H9 (cell line): ENCODE data around the gene OR4F15. TPM values are rescaled to one million over a fixed set of nuclear protein-coding genes. Genes with fewer than 3 reads are reported as not detected.
"Not testable (repeated sequence)": the region's sequence is repeated elsewhere in the genome, so short reads cannot be mapped to it uniquely, and the experiment has no call there.

Experiments
- DNase-seq: peaks from one replicate; pipeline ENCODE4 v3.0.0-alpha.2; 2017
- H2AFZ ChIP-seq: one replicate; pipeline ENCODE4 v1.6.1; 2013; ENCODE audit warnings: mild to moderate bottlenecking, low read length, control low read depth, moderate library complexity
- H2AK5ac ChIP-seq: 2 replicates; pipeline ENCODE4 v1.6.1; 2013; ENCODE audit warnings: low read length, control low read depth, mixed read lengths; ENCODE audit not compliant: insufficient read length
- H2BK120ac ChIP-seq: one replicate; pipeline ENCODE4 v1.6.1; 2013; ENCODE audit warnings: low read depth, mild to moderate bottlenecking, low read length, control low read depth, inconsistent platforms; ENCODE audit not compliant: poor library complexity, severe bottlenecking
- H2BK12ac ChIP-seq: 2 replicates; pipeline ENCODE4 v1.6.1; 2013; ENCODE audit warnings: low read length, control low read depth, mixed read lengths, low read depth; ENCODE audit not compliant: insufficient read length
- H2BK15ac ChIP-seq: 2 replicates; pipeline ENCODE4 v1.6.1; 2013; ENCODE audit warnings: low read depth, low read length, control low read depth
- H2BK20ac ChIP-seq: one replicate; pipeline ENCODE4 v1.6.1; 2013; ENCODE audit warnings: low read depth, mild to moderate bottlenecking, low read length, control low read depth, inconsistent platforms; ENCODE audit not compliant: poor library complexity, severe bottlenecking
- H2BK5ac ChIP-seq: 2 replicates; pipeline ENCODE4 v1.6.1; 2013; ENCODE audit warnings: low read length, control low read depth, mixed read lengths; ENCODE audit not compliant: insufficient read length
- H3K14ac ChIP-seq: 2 replicates; pipeline ENCODE4 v1.6.1; 2013; ENCODE audit warnings: low read length, control low read depth; ENCODE audit not compliant: insufficient read depth
- H3K18ac ChIP-seq: 2 replicates; pipeline ENCODE4 v1.6.1; 2013; ENCODE audit warnings: low read depth, mild to moderate bottlenecking, mixed read lengths, low read length, control low read depth; ENCODE audit not compliant: insufficient read length
- H3K23ac ChIP-seq: 2 replicates; pipeline ENCODE4 v1.6.1; 2013; ENCODE audit warnings: low read length, control low read depth, mixed read lengths, low read depth; ENCODE audit not compliant: insufficient read length
- H3K23me2 ChIP-seq: 2 replicates; pipeline ENCODE4 v1.6.1; 2013; ENCODE audit warnings: low read depth, mild to moderate bottlenecking, mixed read lengths, low read length, control low read depth; ENCODE audit not compliant: insufficient read length, poor library complexity, severe bottlenecking
- H3K27ac ChIP-seq: 2 replicates; pipeline ENCODE4 v1.5.1; 2013; ENCODE audit warnings: low read length, control low read depth, mixed read lengths, low read depth; ENCODE audit not compliant: insufficient read length
- H3K27me3 ChIP-seq: 2 replicates; pipeline ENCODE4 v1.6.1; 2013; ENCODE audit warnings: low read length, control low read depth, inconsistent platforms; ENCODE audit not compliant: insufficient read depth
- H3K4ac ChIP-seq: 2 replicates; pipeline ENCODE4 v1.6.1; 2013; ENCODE audit warnings: low read depth, mild to moderate bottlenecking, control low read depth, inconsistent platforms, low read length, moderate library complexity
- H3K4me1 ChIP-seq: 2 replicates; pipeline ENCODE4 v1.6.1; 2013; ENCODE audit warnings: low read length, control low read depth, inconsistent platforms; ENCODE audit not compliant: insufficient read depth
- H3K4me2 ChIP-seq: 2 replicates; pipeline ENCODE4 v1.6.1; 2013; ENCODE audit warnings: low read length, control low read depth, mixed read lengths; ENCODE audit not compliant: insufficient read length, insufficient read depth
- H3K56ac ChIP-seq: 2 replicates; pipeline ENCODE4 v1.6.1; 2013; ENCODE audit warnings: low read depth, mild to moderate bottlenecking, mixed read lengths, low read length, control low read depth; ENCODE audit not compliant: insufficient read length
- H3K79me1 ChIP-seq: 2 replicates; pipeline ENCODE4 v1.6.1; 2013; ENCODE audit warnings: low read depth, mild to moderate bottlenecking, moderate library complexity, low read length, control low read depth, inconsistent platforms; ENCODE audit not compliant: insufficient read depth, poor library complexity, severe bottlenecking
- H3K79me2 ChIP-seq: 2 replicates; pipeline ENCODE4 v1.6.1; 2013; ENCODE audit warnings: low read length, control low read depth, inconsistent platforms; ENCODE audit not compliant: insufficient read depth
- H3K9ac ChIP-seq: 2 replicates; pipeline ENCODE4 v1.6.1; 2013; ENCODE audit warnings: low read length, control low read depth, mixed read lengths; ENCODE audit not compliant: insufficient read length; ENCODE audit errors: extremely low read depth
- H3K9me3 ChIP-seq: one replicate; pipeline ENCODE4 v1.6.1; 2013; ENCODE audit warnings: low read depth, low read length, inconsistent platforms; ENCODE audit not compliant: control insufficient read depth
- H3T11ph ChIP-seq: one replicate; pipeline ENCODE4 v1.6.1; 2013; ENCODE audit warnings: mild to moderate bottlenecking, low read length, control low read depth, inconsistent platforms
- H4K20me1 ChIP-seq: one replicate; pipeline ENCODE4 v1.6.1; 2013; ENCODE audit not compliant: control insufficient read depth, insufficient read length, insufficient read depth
- H4K5ac ChIP-seq: 2 replicates; pipeline ENCODE4 v1.6.1; 2013; ENCODE audit warnings: low read depth, mild to moderate bottlenecking, mixed read lengths, low read length, control low read depth; ENCODE audit not compliant: insufficient read length
- H4K8ac ChIP-seq: replicated peaks from 2 replicates; pipeline ENCODE4 v1.6.1; 2013; ENCODE audit warnings: low read length, control low read depth, mixed read lengths, low read depth; ENCODE audit not compliant: insufficient read length
- H4K91ac ChIP-seq: 2 replicates; pipeline ENCODE4 v1.6.1; 2013; ENCODE audit warnings: low read depth, mild to moderate bottlenecking, moderate library complexity, mixed read lengths, low read length, control low read depth; ENCODE audit not compliant: insufficient read length
- H3K27ac Mint-ChIP-seq, 3 experiments: 2 replicates in 2 of 3; 3 replicates in 1 of 3; pipeline ENCODE4 v1.8.0; 2020 to 2021; ENCODE audit warnings: mixed read lengths in 3 of 3, mild to moderate bottlenecking in 1 of 3, moderate library complexity in 1 of 3
- H3K27me3 Mint-ChIP-seq: 2 replicates; pipeline ENCODE4 v1.8.0; 2021; ENCODE audit warnings: low read depth, mild to moderate bottlenecking, moderate library complexity, mixed read lengths
- H3K36me3 Mint-ChIP-seq, 3 experiments: 2 replicates in 2 of 3; 3 replicates in 1 of 3; pipeline ENCODE4 v1.8.0; 2020 to 2021; ENCODE audit warnings: low read depth in 3 of 3, mixed read lengths in 3 of 3; ENCODE audit not compliant: insufficient read depth in 1 of 3
- H3K4me1 Mint-ChIP-seq, 2 experiments: 2 replicates each; pipeline ENCODE4 v1.8.0; 2020; ENCODE audit warnings: mixed read lengths in 2 of 2
- H3K4me3 Mint-ChIP-seq, 2 experiments: 2 replicates in 1 of 2; 3 replicates in 1 of 2; pipeline ENCODE4 v1.8.0; 2020 to 2021; ENCODE audit warnings: mild to moderate bottlenecking in 2 of 2, mixed read lengths in 2 of 2, moderate library complexity in 1 of 2
- H3K9me3 Mint-ChIP-seq, 2 experiments: 2 replicates in 1 of 2; 3 replicates in 1 of 2; pipeline ENCODE4 v1.8.0; 2020; ENCODE audit warnings: mild to moderate bottlenecking in 2 of 2, mixed read lengths in 2 of 2, moderate library complexity in 1 of 2
- WGBS: extraction: QIAGEN DNeasy Blood & Tissue Kit; methylation state at CpG from one replicate; pipeline ENCODE4 v1.1.7; 2013; ENCODE audit warnings: missing lambda C conversion rate, low lambda C conversion rate, mixed read lengths; ENCODE audit not compliant: insufficient read length; ENCODE audit errors: extremely low coverage; 5-methylcytosine and 5-hydroxymethylcytosine counted together
- total RNA-seq: library from RNA; stranded (reverse); gene quantifications from 2 replicates; pipeline ENCODE4 v1.2.1, GENCODE V29; 2021
- TF ChIP-seq, protein P1 (sequence below): fragments of 200-600 bp; sonication (generic); conservative IDR thresholded peaks from 3 replicates; pipeline ENCODE4 v1.8.0; 2021; ENCODE audit warnings: antibody characterized with exemption, mild to moderate bottlenecking

Gene OR4F15
- total RNA-seq, 1 experiment from 2014 or later = not detected

DNA sequence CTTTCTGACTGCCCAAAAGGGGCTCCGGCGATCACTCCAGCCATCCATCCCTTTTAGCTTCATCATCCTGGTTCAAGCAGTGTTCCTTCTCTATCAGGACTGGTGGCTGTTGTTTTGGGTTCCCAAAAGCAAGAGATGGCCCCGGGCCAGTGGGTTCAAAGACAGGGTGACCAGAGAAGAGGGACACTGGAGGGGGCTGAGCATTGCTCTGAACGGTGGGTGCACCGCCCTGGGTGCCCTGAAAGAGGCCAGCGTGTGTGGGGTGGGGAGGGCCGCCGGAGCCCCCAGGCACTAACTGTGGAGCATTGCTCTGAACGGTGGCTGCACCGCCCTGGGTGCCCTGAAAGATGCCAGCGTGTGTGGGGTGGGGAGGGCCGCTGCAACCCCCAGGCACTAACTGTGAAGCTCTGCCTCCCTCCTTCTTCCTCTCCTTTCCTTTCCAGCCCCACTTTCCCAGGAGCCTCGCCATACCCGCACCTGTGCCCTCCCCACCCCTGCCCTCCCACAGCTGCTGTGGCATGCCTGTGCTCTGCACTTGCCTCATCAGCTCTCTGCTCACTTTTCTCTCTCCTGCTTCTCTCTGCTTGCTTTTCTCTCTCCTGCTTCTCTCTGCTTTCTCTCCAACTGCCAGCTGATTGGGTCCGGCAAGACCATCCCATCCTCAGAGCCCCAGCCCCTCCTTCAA, 46.1 kb upstream of the OR4F15 start:
- Histone ChIP-seq H3K23ac (no peak overlapping the region), H4K91ac (no peak overlapping the region), H3K4me2 (no peak overlapping the region), H2BK20ac (no peak overlapping the region), H3K56ac (no peak overlapping the region), H2BK120ac (no peak overlapping the region), H2AK5ac (no peak overlapping the region), H3T11ph (no peak overlapping the region), H3K23me2 (no peaks in the 10 kb centered on the region), H4K20me1 (no peaks in the 10 kb centered on the region), H3K18ac (no peak overlapping the region), H3K4me1 (no peaks in the 10 kb centered on the region), H2BK15ac (no peak overlapping the region), H3K14ac (no peak overlapping the region), H3K9me3 (no peaks in the 10 kb centered on the region), H4K5ac (no peak overlapping the region), H3K27ac (no peak overlapping the region), H3K79me2 (no peaks in the 10 kb centered on the region), H3K79me1 (no peaks in the 10 kb centered on the region), H3K27me3 (no peaks in the 10 kb centered on the region), H2BK5ac (no peak overlapping the region), H3K4ac (no peak overlapping the region), H3K9ac (no peak overlapping the region), H2BK12ac (no peak overlapping the region), H2AFZ (no peak overlapping the region), H4K8ac (no peak overlapping the region)
- Mint-ChIP-seq H3K36me3 (no peaks in the 10 kb centered on the region), H3K27ac (no peak overlapping the region), H3K27me3 (peaks cover 6% of the 10 kb centered on the region), H3K4me3 (no peak overlapping the region), H3K4me1 (no peaks in the 10 kb centered on the region), H3K9me3 (peaks cover 0 to 7% of the 10 kb centered on the region in 2 experiments; a peak in 4 of 5 replicates)
- no CpG with 5 or more reads among the region's 15 CpGs for WGBS
- no peak for DNase-seq
- TF ChIP-seq, protein P1, sequence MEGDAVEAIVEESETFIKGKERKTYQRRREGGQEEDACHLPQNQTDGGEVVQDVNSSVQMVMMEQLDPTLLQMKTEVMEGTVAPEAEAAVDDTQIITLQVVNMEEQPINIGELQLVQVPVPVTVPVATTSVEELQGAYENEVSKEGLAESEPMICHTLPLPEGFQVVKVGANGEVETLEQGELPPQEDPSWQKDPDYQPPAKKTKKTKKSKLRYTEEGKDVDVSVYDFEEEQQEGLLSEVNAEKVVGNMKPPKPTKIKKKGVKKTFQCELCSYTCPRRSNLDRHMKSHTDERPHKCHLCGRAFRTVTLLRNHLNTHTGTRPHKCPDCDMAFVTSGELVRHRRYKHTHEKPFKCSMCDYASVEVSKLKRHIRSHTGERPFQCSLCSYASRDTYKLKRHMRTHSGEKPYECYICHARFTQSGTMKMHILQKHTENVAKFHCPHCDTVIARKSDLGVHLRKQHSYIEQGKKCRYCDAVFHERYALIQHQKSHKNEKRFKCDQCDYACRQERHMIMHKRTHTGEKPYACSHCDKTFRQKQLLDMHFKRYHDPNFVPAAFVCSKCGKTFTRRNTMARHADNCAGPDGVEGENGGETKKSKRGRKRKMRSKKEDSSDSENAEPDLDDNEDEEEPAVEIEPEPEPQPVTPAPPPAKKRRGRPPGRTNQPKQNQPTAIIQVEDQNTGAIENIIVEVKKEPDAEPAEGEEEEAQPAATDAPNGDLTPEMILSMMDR = no peak

DNA sequence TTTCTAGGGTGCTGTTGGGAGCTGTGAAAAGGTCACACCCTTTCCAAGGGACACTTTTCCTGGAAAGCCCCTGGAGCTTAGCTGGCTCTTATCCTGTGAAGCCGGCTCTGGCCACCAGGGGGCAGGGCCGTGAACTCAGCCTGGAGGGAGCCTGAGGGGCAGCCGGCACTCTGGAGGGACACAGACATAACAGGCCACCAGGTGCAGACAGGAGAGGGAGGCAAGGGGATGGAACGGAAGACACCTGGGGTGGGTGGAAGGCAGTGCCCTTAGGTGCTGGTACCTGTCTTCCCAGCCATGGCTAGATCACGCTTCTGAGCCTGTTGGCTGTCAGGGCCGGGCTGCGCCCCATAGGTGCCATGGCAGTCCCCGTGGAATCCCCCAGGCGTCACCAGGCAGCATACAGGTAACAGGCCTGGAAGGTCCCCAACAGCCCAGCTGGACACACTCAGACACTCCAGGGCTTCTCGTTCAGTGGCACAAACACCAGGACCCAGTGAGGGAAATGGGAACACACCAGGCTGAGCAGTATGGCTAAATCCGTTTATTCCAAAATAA, 44.8 kb upstream of the OR4F15 start:
- not testable (repeated sequence) for H3K27me3 Mint-ChIP-seq, H3K4me2 ChIP-seq

More for the DNA sequence above, 44.8 kb upstream of the OR4F15 start:
- DNase-seq, H2BK5ac ChIP-seq, H4K91ac ChIP-seq, H2AFZ ChIP-seq, H3K23me2 ChIP-seq, H2BK120ac ChIP-seq, H2BK12ac ChIP-seq, H3K27ac Mint-ChIP-seq, H3K4me1 ChIP-seq, H4K8ac ChIP-seq, H3T11ph ChIP-seq, H3K79me2 ChIP-seq, H3K56ac ChIP-seq, H4K5ac ChIP-seq, H3K36me3 Mint-ChIP-seq, H3K14ac ChIP-seq, H3K79me1 ChIP-seq, H2BK20ac ChIP-seq, H3K27ac ChIP-seq, H3K9me3 Mint-ChIP-seq, H3K4me3 Mint-ChIP-seq, H4K20me1 ChIP-seq, H3K27me3 ChIP-seq, H3K4ac ChIP-seq, H3K18ac ChIP-seq, H3K23ac ChIP-seq, H3K9ac ChIP-seq, H2AK5ac ChIP-seq, H3K4me1 Mint-ChIP-seq, H2BK15ac ChIP-seq, H3K9me3 ChIP-seq: not testable (repeated sequence)
- no CpG with 5 or more reads among the region's 11 CpGs for WGBS
